ENCODE measurements around the gene MALRD1.

- TF ChIP-seq, protein P1, sequence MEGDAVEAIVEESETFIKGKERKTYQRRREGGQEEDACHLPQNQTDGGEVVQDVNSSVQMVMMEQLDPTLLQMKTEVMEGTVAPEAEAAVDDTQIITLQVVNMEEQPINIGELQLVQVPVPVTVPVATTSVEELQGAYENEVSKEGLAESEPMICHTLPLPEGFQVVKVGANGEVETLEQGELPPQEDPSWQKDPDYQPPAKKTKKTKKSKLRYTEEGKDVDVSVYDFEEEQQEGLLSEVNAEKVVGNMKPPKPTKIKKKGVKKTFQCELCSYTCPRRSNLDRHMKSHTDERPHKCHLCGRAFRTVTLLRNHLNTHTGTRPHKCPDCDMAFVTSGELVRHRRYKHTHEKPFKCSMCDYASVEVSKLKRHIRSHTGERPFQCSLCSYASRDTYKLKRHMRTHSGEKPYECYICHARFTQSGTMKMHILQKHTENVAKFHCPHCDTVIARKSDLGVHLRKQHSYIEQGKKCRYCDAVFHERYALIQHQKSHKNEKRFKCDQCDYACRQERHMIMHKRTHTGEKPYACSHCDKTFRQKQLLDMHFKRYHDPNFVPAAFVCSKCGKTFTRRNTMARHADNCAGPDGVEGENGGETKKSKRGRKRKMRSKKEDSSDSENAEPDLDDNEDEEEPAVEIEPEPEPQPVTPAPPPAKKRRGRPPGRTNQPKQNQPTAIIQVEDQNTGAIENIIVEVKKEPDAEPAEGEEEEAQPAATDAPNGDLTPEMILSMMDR (IDR thresholded peaks at IDR 0.05), result no peak
- no peak for TF ChIP-seq POLR2A (IDR thresholded peaks at IDR 0.05)
These were observed 662.0 kb downstream of the MALRD1 start for GRCh38 chr10:19710600-19710999.

All from body of pancreas (tissue), 4 donors.